CD4-positive, alpha-beta T cell treated with Interferon alpha-2 for 1 hour (primary cell): ENCODE results near the gene ELOVL6.
A peak's percentile ranks its signal among the peaks of the same experiment; 100 is the strongest.
"Not testable (repeated sequence)": the region's sequence is repeated elsewhere in the genome, so short reads cannot be mapped to it uniquely, and the experiment has no call there.

Experiments used
- DNase-seq, 2 donors: peaks; one replicate each; pipeline ENCODE4 v3.0.0-alpha.2; 2020 to 2022

Gene ELOVL6

DNA sequence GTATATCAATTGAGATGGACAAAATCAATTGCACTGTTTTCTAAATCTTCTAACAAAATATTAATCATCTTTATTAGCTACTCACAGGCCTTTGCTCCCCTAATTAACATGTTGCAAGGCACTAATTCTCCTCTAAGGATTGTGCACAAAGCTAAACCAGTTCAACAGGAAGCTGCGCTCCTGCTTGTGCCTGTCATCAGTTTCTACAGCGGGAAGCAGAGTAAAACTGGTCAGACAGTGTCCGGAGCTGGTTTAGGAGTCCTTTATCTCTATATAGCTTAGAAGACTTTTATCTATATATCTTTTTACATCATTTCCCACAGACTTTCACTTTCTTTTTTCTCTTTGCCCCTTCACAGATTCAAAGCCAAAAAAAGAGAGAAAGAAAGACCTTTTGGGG is 79.1 kb downstream of the ELOVL6 start:
- no peak for DNase-seq

DNA sequence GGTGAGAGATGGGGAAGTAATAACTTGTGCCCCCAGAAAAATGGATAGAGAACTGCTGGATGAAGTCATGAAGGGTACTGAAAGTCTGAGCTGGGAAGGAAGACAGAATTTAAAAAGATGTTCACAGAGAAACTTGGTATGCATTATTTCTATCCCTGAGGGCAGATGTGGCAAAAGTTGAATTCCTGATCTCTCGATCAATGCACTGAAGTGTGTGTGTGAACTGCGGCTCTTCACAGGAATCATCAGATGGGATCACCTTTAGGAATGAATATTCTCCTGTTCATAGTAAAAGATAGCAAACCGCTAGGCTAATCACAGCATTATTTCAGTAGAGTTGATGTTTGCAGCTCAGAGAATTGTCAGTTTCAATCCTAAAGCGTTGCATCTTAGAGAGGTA is 86.4 kb downstream of the ELOVL6 start:
- DNase-seq: no peak

DNA sequence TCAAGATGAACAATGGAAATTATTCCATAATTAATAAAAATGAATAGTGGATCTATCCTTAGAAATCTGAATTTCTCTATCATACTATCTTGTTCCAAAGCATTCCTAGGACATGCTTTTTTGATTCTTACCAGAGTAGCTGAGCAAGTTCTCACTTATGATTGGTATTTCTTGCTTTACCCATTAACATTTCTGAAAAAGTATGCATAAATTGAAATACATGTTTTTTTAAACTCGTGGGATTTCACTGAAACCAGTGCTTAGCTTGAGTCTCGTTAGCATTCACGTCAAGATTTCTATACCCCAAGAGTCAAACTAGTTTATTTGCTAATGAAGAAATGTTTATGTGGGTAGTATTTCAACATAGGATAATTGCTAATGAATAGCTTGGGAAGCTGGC is 89.0 kb downstream of the ELOVL6 start:
- DNase-seq: no peak

DNA sequence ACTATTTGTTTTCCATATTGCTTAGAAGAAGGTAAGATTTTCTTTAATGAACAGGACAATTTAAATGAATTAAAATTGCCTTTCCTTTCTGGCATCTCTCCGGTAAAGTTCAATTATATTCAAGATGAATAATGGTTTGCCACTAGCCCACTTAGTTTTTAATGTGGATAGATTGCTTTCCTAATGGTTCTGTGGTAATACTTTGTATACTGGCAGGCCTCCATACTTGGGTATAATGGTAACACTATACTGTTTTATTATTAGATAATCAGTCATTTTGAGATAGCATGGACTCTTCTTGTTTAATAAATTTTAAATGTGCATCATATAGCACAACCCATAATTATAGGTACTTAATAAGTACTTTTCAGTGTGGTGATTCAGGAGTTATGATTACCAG is 89.5 kb downstream of the ELOVL6 start:
- DNase-seq: no peak

DNA sequence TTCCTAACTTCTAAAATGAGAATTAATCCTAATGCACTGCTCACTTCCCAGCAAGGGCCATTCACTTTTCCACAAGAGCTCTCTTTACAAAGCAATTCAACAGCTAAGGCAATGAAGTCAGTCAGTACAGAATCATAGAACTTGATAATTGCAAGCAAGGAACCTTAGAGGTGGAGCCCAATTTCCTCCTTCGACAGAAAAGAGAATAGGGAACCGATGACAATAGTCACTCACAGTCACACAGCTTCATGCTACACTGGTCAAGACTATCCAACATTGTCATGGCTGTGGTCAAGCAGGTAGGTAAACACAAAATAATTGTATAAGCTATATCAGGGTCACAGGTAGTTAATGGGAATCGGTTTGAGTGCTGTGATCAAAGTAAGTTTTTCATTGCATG is 90.0 kb downstream of the ELOVL6 start:
- no peak for DNase-seq

DNA sequence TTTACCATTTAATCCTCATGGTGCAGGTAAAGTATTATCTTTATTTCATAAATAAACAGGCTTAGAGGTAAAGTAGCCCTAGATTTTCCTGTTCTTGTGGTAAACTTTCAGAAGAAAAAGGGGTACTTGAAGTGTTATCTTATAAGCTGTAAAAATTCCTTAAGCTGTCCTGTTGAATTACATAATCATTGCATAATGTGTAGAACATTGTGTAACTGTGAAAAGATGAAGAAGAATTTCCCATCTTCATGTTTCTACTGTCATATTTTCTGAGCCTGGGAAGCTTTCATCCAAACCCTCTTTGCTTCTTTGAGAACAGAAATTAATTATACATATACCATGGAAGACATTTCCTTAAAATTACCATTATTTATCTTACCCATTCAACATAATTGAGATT is 90.5 kb downstream of the ELOVL6 start:
- no peak for DNase-seq

DNA sequence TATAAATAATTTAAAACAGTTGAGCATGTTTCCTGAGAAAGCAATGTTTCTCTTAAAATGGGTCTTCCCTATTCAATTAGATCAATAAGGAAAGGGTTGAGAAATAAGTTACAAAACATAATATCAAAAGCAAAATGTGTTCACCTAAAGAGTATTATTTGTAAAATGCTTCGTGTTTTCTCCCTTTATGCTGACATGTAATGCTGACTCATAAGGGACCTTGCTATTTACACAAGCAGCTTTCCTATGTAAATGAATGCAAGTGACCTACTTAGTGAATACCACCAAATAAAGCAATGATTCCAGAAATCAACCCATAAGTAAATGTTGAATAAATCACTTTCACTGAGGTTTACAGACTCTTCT is 91.5 kb downstream of the ELOVL6 start:
- no peak for DNase-seq

DNA sequence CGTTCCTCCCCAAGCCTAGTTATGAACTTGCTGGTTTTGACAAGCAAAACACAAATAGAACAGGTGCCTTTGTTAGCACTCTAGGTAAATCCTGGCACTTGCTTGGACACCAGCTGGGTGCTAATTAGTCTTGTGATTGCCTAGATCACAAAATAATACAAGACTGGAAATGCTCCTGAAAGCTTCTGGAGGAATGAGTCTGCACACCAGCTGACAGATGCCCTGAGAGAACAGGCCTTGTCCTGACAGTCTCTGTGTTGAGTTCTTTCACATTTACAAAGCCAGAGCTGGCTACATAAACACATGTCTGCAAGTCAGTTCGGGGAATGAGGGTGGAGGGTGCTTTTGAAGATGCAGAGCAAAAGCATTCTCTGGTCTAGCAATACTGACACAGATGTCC is 93.8 kb downstream of the ELOVL6 start:
- DNase-seq: no peak

DNA sequence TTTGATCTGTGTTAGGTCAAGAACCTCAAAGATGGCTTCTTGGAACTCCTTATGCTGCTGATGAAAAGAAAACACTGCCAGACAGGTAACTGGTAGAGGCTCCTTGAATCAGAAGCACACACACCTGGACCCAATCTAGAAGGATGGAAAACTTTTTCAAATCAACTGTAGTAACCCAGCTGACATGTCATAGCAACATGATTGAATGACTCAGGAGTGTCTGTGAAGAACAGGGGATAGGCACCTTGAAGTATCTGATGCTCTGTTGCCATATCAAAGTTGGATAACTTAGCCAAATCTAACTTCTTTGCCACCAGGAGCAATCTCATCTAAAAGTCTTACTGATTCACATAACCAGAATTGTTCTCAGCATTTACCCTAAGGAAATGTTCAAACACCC is 98.8 kb downstream of the ELOVL6 start:
- no peak for DNase-seq

DNA sequence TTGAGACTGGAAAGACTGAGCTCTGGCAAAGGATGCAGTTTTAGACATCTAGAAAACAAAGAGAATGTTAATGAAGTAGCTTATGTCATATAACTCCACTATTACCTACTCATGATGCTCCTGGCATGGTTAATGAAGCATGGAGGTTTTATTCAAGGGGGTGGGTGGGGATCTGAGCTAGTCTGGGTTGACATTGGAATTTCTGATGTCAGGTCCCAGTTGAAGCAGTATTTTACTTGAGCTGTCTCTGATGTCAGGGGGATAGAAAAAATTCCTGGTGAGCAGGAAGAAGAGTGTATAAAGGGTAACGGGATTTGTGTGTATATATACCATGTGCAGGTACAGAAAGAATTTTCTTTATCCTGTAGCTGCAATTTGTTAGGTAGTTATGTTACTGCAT is 102.0 kb downstream of the ELOVL6 start:
- DNase-seq: no peak

DNA sequence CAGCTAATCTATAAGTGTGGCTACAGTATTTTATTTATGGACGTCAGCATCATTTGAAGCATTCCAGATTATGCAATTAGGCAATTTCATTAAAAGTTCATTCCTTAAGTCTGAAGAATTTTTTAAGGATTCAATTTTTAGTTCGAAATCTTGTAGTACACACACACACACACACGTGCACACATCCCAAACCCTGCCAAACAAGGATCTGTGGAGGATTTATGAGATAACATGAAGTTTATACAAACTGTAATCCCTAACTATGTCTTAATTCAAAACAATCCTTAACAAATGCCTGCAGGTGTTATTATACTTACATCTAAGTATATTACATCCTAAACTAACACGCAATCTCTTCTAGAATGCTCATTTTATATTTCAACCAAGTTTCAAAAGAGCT is 105.8 kb downstream of the ELOVL6 start:
- DNase-seq: no peak

DNA sequence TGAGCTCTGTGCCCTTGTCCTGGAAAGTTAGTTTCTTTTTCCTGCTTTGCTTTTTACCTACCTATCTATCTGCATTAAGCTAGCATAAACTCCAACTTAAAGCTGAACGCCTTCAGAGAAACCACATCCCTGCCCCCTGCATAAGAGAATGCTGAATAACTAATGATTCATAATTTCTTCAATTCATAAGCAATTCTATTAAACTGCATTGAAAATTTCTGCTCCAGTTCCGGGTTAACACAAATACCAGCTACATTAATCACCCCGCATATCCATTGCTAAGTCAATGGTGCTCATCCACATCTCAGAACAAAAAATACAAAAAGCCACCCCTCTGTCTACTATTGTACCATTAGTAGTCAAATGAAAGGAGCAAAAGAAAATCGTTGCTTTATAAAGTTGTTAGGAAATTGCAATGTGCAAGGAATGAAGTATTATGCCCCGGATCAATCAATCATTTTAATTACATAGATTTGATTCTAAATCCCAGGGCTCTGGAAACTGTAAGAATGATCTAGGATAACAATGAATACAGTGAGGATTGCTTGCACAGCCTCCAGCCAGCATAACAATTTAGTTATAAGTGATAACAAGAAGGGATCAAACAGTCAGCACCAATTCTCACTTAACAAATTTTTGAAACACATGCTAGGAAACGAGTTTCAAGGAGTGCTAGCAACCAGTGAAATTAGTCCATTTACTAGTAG is 106.8 kb downstream of the ELOVL6 start:
- no peak for DNase-seq

DNA sequence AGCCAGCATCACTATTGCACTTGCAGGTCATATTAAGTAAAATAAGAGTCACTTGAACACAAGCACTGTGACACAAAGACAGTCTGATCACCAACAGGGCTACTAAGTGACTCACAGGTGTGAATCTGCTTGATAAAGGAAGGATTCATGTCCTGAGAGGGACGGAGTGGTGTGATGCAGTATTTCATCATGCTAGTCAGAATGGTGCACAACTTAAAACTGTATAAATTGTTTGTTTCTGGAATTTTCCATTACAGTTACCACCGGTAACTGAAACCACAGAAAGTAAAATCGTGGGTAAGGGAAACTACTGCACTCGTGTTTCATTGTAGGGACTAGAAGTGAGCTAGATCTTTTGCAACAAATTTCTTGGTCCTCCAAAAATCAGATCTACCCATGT is 109.7 kb downstream of the ELOVL6 start:
- no peak for DNase-seq

DNA sequence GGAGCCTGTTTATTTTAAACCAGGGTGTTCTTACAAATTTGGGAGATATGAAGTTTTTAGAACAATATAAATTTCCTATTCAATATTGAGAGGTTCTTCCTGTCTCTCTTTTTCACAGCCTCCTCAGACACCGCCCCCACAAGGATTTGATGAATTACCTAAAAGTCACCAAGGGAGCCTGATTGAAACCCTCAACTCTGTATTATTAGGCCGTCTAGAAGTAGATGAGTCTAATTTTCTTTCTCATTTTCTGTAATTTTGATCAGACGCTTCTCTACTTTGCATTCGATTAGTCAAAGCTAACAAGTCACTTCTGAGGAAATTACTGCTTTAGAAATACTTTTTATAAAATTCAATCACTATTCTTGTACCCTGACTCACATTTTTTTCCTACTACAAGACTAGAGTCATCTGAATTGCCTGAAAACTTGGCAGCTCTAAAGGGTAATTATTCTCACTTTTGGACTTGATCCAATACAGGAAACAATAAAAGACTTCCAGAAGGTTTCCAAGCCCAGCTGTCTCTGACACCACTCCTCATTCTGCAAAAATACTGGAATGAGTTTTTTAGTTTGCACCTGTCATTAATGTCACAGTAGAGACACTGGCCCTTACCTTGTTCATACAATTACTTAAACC is 111.2 kb downstream of the ELOVL6 start:
- DNase-seq: no peak

DNA sequence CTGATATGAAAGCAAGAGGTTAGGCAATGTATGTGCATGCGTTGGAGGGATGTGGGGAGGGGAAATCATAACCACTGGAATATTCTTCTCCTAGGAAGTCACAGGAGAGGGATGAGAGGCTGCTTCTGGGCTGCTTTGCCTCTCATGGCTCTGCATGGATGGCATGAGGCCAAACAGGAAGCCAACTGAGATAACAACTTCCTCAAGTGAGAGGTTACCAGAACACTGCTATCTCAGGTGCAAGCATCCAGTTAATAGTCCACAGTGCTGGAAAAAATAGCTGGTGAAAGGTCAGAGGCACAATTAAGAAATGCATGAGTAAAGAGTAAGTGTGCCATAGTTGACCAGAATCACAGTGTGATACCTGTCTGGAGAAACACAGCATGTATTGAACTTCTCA is 113.3 kb downstream of the ELOVL6 start:
- peak in 1 of 2 donors; percentile 28 for DNase-seq

DNA sequence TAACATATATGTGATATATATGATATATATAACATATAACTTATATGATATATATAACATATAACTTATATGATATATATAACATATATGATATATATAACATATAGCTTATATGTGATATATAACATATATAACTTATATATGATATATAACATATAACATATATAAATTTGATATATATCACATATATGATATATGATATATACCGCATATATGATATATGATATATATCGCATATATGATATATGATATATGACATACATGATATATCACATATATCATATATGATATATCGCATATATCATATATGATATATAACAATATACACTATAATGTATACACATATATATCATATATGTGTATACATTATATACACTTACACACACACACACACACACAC is 114.3 kb downstream of the ELOVL6 start:
- no peak for DNase-seq

DNA sequence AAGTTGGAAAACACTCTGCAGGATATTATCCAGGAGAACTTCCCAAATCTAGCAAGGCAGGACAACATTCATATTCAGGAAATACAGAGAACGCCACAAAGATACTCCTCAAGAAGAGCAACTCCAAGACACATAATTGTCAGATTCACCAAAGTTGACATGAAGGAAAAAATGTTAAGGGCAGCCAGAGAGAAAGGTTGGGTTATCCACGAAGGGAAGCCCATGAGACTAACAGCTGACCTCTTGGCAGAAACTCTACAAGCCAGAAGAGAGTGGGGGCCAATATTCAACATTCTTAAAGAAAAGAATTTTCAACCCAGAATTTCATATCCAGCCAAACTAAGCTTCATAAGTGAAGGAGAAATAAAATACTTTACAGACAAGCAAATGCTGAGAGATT is 120.3 kb downstream of the ELOVL6 start:
- not testable (repeated sequence) for DNase-seq

DNA sequence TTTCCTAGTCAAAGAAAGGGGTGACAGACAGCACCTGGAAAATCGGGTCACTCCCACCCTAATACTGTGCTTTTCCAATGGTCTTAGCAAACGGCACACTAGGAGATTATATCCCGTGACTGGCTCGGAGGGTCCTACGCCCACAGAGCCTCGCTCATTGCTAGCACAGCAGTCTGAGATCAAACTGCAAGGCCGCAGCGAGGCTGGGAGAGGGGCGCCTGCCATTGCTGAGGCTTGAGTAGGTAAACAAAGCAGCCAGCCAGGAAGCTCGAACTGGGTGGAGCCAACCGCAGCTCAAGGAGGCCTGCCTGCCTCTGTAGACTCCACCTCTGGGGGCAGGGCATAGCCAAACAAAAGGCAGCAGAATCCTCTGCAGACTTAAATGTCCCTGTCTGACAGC is 121.6 kb downstream of the ELOVL6 start:
- not testable (repeated sequence) for DNase-seq

DNA sequence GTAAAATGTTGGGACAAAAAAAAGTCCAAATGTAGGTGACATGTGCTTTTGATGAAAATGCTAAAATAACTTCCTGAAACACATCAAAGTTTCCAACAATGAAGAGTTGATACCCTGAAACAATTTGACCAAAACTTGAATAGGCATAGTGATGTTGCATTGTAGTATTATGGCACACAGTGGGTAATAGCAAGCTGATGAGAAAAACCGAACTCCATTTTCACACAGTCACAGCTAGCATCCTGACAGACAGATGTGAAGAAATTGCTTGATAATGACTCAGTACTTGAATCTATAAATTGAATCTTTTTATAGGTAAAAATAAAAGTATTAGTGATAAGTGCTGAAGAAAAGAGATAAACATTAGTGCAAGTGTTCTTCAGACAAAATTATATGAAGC is 122.5 kb downstream of the ELOVL6 start:
- no peak for DNase-seq

DNA sequence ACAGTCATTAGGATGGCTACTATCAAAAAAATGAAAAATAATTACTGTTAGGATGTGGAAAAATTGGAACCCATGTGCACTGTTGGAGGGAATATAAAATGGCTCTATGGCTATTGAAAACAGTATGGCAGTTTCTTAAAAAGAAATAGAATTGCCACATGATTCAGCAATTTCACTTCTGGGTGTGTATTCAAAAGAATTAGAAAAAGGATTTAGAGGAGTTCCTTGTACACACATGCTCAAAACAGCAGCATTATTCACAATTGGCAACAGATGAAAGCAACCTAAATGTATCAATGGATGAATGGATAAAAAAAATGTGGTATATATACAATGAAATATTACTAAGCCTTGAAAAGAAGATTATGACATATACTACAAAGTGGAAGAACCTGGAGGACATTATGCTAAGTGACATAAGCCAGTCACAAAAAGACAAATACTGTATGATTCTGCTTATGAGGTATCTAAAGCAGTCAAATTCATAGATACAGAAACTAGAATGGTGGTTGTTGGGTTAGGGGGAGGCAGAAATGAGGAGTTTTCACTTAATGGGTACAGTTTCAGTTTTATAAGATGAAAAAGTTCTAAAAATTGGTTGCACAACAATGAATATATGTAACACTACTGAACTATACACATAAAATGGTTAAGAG is 123.2 kb downstream of the ELOVL6 start:
- no peak for DNase-seq

DNA sequence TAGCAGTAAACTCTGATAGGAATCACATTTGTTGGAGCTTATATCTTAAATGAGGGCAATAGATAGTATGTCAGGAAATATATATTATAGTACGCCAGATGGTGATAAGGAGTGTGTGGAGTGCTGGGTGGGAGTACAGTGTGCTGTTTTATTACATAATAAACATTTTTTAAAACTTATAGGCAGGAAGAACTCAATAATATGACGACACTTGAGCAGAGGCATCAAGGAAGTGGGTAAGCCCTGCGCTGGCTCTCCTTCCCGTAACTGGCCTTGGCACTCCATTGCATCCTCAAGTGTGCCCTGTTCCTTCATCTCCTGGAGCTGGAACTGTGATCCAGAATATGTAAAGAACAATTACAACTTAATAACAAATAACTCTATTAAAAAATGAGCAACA is 123.8 kb downstream of the ELOVL6 start:
- no peak for DNase-seq

DNA sequence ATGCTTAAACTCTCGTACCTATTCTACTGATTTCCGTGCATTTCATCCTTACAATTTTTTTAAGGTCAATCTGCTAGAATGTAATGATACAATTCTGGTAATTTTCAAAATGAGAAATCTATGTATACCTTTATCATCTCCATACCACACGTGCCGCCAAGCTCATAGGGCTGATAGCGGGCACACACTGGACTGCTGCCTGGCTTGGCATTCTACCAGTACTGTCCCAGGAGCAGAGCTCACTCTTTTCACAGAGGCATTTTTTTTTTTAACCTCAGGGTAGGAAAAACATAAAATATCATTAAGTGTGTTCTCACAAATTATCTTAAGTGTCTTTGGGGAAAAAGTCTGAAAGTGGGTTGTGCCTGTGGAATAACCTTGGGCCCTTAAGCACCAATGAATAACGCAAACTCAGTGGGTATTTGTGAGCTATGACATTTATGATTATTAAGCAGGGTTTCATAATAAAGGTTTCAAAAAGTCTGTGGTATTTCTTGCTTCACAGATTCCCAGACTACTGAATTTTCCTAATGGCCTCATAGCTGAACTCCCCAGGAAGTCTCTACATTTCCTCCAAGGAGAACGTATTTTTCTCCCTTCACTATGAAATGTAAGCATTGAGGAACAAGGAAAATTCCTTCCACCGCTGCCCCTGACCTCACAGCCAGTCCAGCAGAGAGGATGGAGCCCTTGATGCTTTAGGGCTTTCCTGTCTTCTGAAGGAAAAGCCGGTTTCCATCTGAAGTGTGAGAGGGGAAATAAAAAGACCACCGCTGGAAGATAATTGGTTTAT is 125.2 kb downstream of the ELOVL6 start:
- no peak for DNase-seq

DNA sequence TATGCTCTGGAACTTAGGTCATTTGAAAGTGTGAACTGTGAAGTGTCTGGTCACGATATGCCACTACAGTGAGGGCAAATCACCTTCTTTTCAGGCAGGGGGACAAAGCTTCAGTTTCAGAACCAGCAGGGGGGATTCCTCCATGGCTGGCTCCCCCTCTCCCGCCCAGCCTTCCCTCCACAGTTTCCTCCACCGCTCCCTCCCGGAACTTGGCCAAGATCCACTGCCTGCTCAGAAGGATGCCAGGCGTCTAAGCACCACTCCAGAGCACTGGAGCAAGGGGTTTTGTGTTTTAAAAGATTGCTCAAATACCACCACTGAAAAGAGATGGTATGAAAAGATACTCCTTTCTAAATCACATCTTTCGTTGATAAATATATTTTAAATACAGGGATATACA is 126.9 kb downstream of the ELOVL6 start:
- DNase-seq: no peak

DNA sequence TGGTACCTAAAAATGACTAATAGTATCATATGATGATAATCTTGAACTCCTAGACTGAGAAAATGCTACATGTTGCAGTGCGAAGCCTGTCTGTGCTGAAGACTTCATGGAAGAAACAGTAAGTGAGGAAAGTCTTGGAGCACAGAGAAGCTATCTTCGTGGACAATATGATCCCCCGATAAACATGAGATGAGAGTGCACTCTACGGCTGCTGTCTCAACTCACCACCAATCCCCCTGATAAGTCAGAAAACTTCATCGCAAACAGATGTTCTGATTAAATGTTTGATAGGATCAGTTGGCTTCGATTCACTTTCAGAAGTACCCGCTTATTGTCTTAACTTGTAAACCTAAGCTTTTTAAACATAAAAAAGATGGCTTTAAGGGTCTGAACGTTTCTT is 130.2 kb downstream of the ELOVL6 start:
- no peak for DNase-seq
